Vagina (tissue), 2 donors: ENCODE data around the gene MAP7. TPM values are rescaled to one million over a fixed set of nuclear protein-coding genes. Genes with fewer than 3 reads are reported as not detected.

Experiments used
- DNase-seq, 2 donors: peaks; one replicate each; pipeline ENCODE4 v3.0.0-alpha.2; 2017; ENCODE audit errors: extremely low spot score in 2 of 2
- H3K27ac ChIP-seq: fragments of 200-600 bp; sonication (generic); one replicate; pipeline ENCODE4 v1.5.1; 2019
- H3K27me3 ChIP-seq: fragments of 200-600 bp; sonication (generic); one replicate; pipeline ENCODE4 v1.5.1; 2019
- H3K36me3 ChIP-seq, 2 donors: fragments of 200-600 bp; sonication (generic); one replicate each; pipeline ENCODE4 v1.5.1; 2017 to 2019
- H3K4me1 ChIP-seq: fragments of 200-600 bp; sonication (generic); one replicate; pipeline ENCODE4 v1.5.1; 2019
- H3K4me3 ChIP-seq, 2 donors: fragments of 200-600 bp; sonication (generic); 1 replicate in 1 of 2; 2 replicates in 1 of 2; pipeline ENCODE4 v1.5.1; 2016 to 2019
- H3K9me3 ChIP-seq: fragments of 200-600 bp; sonication (generic); one replicate; pipeline ENCODE4 v1.5.1; 2019
- CTCF ChIP-seq, 3 experiments: fragments of 450-650 bp in 2 of 3; fragments of 200-600 bp in 1 of 3; sonication (generic) in 1 of 3; IDR thresholded peaks; one replicate each; pipeline ENCODE4 v1.5.1; 2017 to 2019; ENCODE audit warnings: antibody characterized with exemption in 3 of 3, mild to moderate bottlenecking in 2 of 3, moderate library complexity in 2 of 3
- POLR2A ChIP-seq, 2 donors: fragments of 450-650 bp; IDR thresholded peaks; one replicate each; pipeline ENCODE4 v1.6.1; 2017; ENCODE audit warnings: antibody characterized with exemption in 2 of 2, mild to moderate bottlenecking in 2 of 2, moderate library complexity in 2 of 2
- POLR2AphosphoS5 ChIP-seq, 2 donors: sonication (generic); formaldehyde crosslinking; IDR thresholded peaks; one replicate each; pipeline ENCODE4 v1.9.0; 2017; ENCODE audit warnings: antibody characterized with exemption in 2 of 2, mild to moderate bottlenecking in 2 of 2, low read depth in 1 of 2; ENCODE audit not compliant: insufficient read depth in 1 of 2
- intact Hi-C: fragments of 100-400 bp; cut with DNase I; formaldehyde crosslinking; loops from one replicate; pipeline ENCODE4 v1.15.1; 2023
- total RNA-seq: library from RNA; depleted of rRNA; stranded (reverse); fragments of >200 nt; gene quantifications from one replicate; pipeline ENCODE4 v1.2.3, GENCODE V29; 2016

The MAP7 gene
- total RNA-seq, 1 donor from 2014 or later: 9.3 TPM

GRCh38 chr6:136511397-136511796 lies 38.8 kb downstream of the MAP7 start:
- no peak for DNase-seq
- H3K27ac ChIP-seq: no peak overlapping the region
- intact Hi-C loops: no loop called here

DNA sequence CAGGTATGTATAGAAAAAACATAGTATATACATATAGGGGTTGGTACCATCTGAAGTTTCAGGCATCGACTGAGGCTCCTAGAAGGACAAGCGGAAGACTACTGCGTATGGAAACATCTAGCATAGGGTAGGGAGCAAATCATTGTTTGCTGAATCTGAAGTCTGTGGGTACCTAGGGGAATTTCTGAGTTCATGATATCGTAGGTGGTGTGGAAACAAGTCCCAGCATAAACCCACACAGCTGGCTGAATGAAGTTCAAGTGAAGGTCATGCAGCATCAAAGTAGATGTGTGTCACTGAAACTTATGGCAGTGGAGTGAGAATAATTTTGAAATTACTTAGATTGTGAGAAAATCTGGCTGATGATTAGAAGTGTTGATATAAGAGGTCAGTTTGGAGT lies 39.4 kb downstream of the MAP7 start:
- H3K4me1 ChIP-seq: no peaks in the 10 kb centered on the region
- no peak overlapping the region for H3K4me3 ChIP-seq
- DNase-seq: no peak
- H3K9me3 ChIP-seq: no peaks in the 10 kb centered on the region
- H3K36me3 ChIP-seq: no peaks in the 10 kb centered on the region
- H3K27me3 ChIP-seq: no peaks in the 10 kb centered on the region
- TF ChIP-seq CTCF (IDR thresholded peaks at IDR 0.05) (no peak), POLR2AphosphoS5 (IDR thresholded peaks at IDR 0.05; ENCODE audit: insufficient read depth in 1 of 2, low read depth in 1 of 2) (no peak), POLR2A (IDR thresholded peaks at IDR 0.05) (no peak)
- no peak overlapping the region for H3K27ac ChIP-seq
- intact Hi-C loops: no loop called here

More at GRCh38 chr6:136511397-136511796, 38.8 kb downstream of the MAP7 start:
- Histone ChIP-seq H3K36me3 (no peaks in the 10 kb centered on the region), H3K4me1 (no peaks in the 10 kb centered on the region), H3K27me3 (no peaks in the 10 kb centered on the region), H3K4me3 (no peak overlapping the region), H3K9me3 (no peaks in the 10 kb centered on the region)
- no peak for TF ChIP-seq CTCF (IDR thresholded peaks at IDR 0.05)
- no peak for TF ChIP-seq POLR2AphosphoS5 (IDR thresholded peaks at IDR 0.05; ENCODE audit: insufficient read depth in 1 of 2, low read depth in 1 of 2)
- TF ChIP-seq POLR2A (IDR thresholded peaks at IDR 0.05): no peak

DNA sequence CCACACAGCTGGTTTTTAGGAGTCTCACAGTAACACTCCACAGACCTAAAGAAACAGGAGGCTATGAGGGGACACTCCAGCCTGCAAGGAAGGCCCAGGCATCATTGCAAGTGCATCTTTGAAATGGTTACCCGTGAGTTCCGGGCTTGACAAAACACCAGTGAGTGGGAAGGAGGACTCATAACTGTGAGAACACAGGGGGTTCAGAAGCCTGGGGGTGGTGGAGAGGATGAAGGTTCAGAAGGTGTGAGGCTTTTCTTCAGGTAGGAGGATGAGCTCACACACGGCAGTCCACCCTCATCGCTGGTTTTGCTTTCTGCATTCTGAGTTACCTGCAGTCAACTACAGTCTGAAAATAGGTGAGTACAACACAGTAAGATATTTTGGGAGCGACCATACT lies 39.9 kb downstream of the MAP7 start:
- Histone ChIP-seq H3K9me3 (no peaks in the 10 kb centered on the region), H3K27ac (no peak overlapping the region), H3K4me3 (no peak overlapping the region), H3K4me1 (no peaks in the 10 kb centered on the region), H3K36me3 (no peaks in the 10 kb centered on the region), H3K27me3 (no peaks in the 10 kb centered on the region)
- no peak for TF ChIP-seq POLR2AphosphoS5 (IDR thresholded peaks at IDR 0.05; ENCODE audit: insufficient read depth in 1 of 2, low read depth in 1 of 2)
- no peak for DNase-seq
- intact Hi-C loops: no loop called here

- Histone ChIP-seq H3K9me3 (no peaks in the 10 kb centered on the region), H3K27me3 (no peaks in the 10 kb centered on the region), H3K36me3 (no peaks in the 10 kb centered on the region), H3K4me3 (no peak overlapping the region), H3K27ac (no peak overlapping the region), H3K4me1 (no peaks in the 10 kb centered on the region)
- no peak for TF ChIP-seq POLR2AphosphoS5 (IDR thresholded peaks at IDR 0.05; ENCODE audit: insufficient read depth in 1 of 2, low read depth in 1 of 2)
- TF ChIP-seq CTCF (IDR thresholded peaks at IDR 0.05): no peak
- no peak for TF ChIP-seq POLR2A (IDR thresholded peaks at IDR 0.05)
- DNase-seq: no peak
- intact Hi-C loops: no loop called here
Observed at GRCh38 chr6:136508725-136509392, 41.4 kb downstream of the MAP7 start.

GRCh38 chr6:136506124-136506799 lies 44.0 kb downstream of the MAP7 start:
- Histone ChIP-seq H3K27me3 (no peaks in the 10 kb centered on the region), H3K4me1 (no peaks in the 10 kb centered on the region), H3K9me3 (no peaks in the 10 kb centered on the region), H3K4me3 (no peak overlapping the region), H3K27ac (no peak overlapping the region), H3K36me3 (no peaks in the 10 kb centered on the region)
- intact Hi-C loops: no loop called here
- no peak for DNase-seq
- TF ChIP-seq POLR2A (IDR thresholded peaks at IDR 0.05) (no peak), POLR2AphosphoS5 (IDR thresholded peaks at IDR 0.05; ENCODE audit: insufficient read depth in 1 of 2, low read depth in 1 of 2) (no peak), CTCF (IDR thresholded peaks at IDR 0.05) (no peak)
